Esophagus squamous epithelium (tissue), 5 donors: ENCODE measurements around the gene SMYD3. TPM values are rescaled to one million over a fixed set of nuclear protein-coding genes. Genes with fewer than 3 reads are reported as not detected.
"Not testable (repeated sequence)": the region's sequence is repeated elsewhere in the genome, so short reads cannot be mapped to it uniquely, and the experiment has no call there.

ENCODE experiments used
- DNase-seq: peaks from one replicate; lab custom pipeline; 2025; lab: John Stamatoyannopoulos, UW
- H3K27ac ChIP-seq, 4 donors: fragments of 200-600 bp; sonication (generic); one replicate each; pipeline ENCODE4 v1.5.1; 2016 to 2019; ENCODE audit warnings: mild to moderate bottlenecking in 1 of 4
- H3K27me3 ChIP-seq, 4 donors: fragments of 200-600 bp; sonication (generic); 1 replicate in 3 of 4; 2 replicates in 1 of 4; pipeline versions ENCODE4 v1.5.1 to v1.6.0; 2017 to 2021; ENCODE audit warnings: antibody characterized with exemption in 1 of 4
- H3K36me3 ChIP-seq, 3 donors: fragments of 200-600 bp; sonication (generic); one replicate each; pipeline ENCODE4 v1.5.1; 2016 to 2019
- H3K4me1 ChIP-seq, 3 donors: fragments of 200-600 bp; sonication (generic); one replicate each; pipeline ENCODE4 v1.5.1; 2017 to 2019
- H3K4me3 ChIP-seq, 4 donors: fragments of 200-600 bp; sonication (generic); 1 replicate in 3 of 4; 2 replicates in 1 of 4; pipeline ENCODE4 v1.5.1; 2016 to 2019; ENCODE audit warnings: mild to moderate bottlenecking in 2 of 4, moderate library complexity in 1 of 4
- H3K9me3 ChIP-seq, 3 donors: fragments of 200-600 bp; sonication (generic); one replicate each; pipeline ENCODE4 v1.5.1; 2016 to 2019
- POLR2A ChIP-seq, 4 donors: fragments of 450-650 bp; IDR thresholded peaks; one replicate each; pipeline ENCODE4 v1.6.1; 2017; ENCODE audit warnings: antibody characterized with exemption in 4 of 4, mild to moderate bottlenecking in 4 of 4, moderate library complexity in 3 of 4
- WGBS, 2 donors: methylation state at CpG; one replicate each; pipeline ENCODE4 v1.1.5; 2018; 5-methylcytosine and 5-hydroxymethylcytosine counted together
- intact Hi-C: fragments of 100-400 bp; cut with DNase I; formaldehyde crosslinking; loops from one replicate; pipeline ENCODE4 v1.15.0; 2022
- total RNA-seq, 4 donors: library from RNA; depleted of rRNA; stranded (reverse); fragments of >200 nt; gene quantifications; one replicate each; pipeline ENCODE4 v1.1.0, GENCODE V29; 2016
- TF ChIP-seq, protein P1 (sequence below), 6 experiments: fragments of 450-650 bp in 4 of 6; fragments of 200-600 bp in 2 of 6; sonication (generic) in 2 of 6; IDR thresholded peaks; one replicate each; pipeline ENCODE4 v1.5.1; 2016 to 2019; ENCODE audit warnings: antibody characterized with exemption in 6 of 6, mild to moderate bottlenecking in 4 of 6, moderate library complexity in 4 of 6
- donor health status: DM: yes; HTN: yes; CAD: no.

The SMYD3 gene
- total RNA-seq, 4 donors from 2014 or later = 8.4 to 15.8 (median 11.5) TPM

DNA sequence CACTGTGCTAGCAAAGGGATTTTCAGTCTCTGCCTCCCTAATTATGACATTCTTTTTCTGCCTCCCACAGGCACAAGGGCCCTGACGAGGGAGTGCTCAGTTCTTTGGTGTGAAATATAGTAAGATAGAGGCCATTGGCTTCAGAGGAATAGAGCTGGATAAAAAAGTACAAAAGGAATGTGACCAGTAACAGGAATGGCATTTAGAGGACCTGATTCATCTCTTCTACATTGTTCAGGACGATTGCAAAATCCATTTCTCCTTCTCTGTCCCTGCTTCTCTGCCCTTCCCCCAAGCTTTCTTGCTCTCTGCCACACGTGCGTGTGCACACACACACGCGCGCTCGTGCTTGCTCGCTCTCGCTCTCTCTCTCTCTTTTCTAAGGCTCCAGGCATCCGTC, 684.1 kb downstream of the SMYD3 start:
- 70 to 81% methylated on average over 11 of the region's 11 CpGs for WGBS, 2 donors
- no peak overlapping the region for H3K27ac ChIP-seq

GRCh38 chr1:245818363-245818762, 688.7 kb downstream of the SMYD3 start:
- 91 to 100% methylated on average over 3 to 5 of the region's 6 CpGs for WGBS, 2 donors
- H3K27me3 ChIP-seq, H3K4me3 ChIP-seq, H3K36me3 ChIP-seq, H3K27ac ChIP-seq, intact Hi-C loops, DNase-seq, H3K4me1 ChIP-seq, H3K9me3 ChIP-seq: not testable (repeated sequence)

More for the DNA sequence above, 684.1 kb downstream of the SMYD3 start:
- intact Hi-C loops = no loop called here
- Histone ChIP-seq H3K27me3 (no peaks in the 10 kb centered on the region), H3K9me3 (no peaks in the 10 kb centered on the region), H3K4me1 (no peaks in the 10 kb centered on the region), H3K36me3 (no peaks in the 10 kb centered on the region), H3K4me3 (no peak overlapping the region)
- TF ChIP-seq POLR2A (IDR thresholded peaks at IDR 0.05) = no peak
- TF ChIP-seq, protein P1, sequence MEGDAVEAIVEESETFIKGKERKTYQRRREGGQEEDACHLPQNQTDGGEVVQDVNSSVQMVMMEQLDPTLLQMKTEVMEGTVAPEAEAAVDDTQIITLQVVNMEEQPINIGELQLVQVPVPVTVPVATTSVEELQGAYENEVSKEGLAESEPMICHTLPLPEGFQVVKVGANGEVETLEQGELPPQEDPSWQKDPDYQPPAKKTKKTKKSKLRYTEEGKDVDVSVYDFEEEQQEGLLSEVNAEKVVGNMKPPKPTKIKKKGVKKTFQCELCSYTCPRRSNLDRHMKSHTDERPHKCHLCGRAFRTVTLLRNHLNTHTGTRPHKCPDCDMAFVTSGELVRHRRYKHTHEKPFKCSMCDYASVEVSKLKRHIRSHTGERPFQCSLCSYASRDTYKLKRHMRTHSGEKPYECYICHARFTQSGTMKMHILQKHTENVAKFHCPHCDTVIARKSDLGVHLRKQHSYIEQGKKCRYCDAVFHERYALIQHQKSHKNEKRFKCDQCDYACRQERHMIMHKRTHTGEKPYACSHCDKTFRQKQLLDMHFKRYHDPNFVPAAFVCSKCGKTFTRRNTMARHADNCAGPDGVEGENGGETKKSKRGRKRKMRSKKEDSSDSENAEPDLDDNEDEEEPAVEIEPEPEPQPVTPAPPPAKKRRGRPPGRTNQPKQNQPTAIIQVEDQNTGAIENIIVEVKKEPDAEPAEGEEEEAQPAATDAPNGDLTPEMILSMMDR (IDR thresholded peaks at IDR 0.05) = no peak
- no peak for DNase-seq

GRCh38 chr1:245816496-245816895, 690.6 kb downstream of the SMYD3 start:
- intact Hi-C loops = not testable (repeated sequence)

GRCh38 chr1:245814651-245815050, 692.4 kb downstream of the SMYD3 start:
- intact Hi-C loops = no loop called here
- WGBS, 2 donors = 76 to 81% methylated on average over 10 of the region's 10 CpGs
- no peak for DNase-seq
- TF ChIP-seq POLR2A (IDR thresholded peaks at IDR 0.05) = no peak
- TF ChIP-seq, protein P1 (IDR thresholded peaks at IDR 0.05) = no peak
- Histone ChIP-seq H3K27ac (no peak overlapping the region), H3K4me3 (no peak overlapping the region), H3K27me3 (no peaks in the 10 kb centered on the region), H3K4me1 (no peaks in the 10 kb centered on the region), H3K9me3 (no peaks in the 10 kb centered on the region), H3K36me3 (no peaks in the 10 kb centered on the region)

More at GRCh38 chr1:245816496-245816895, 690.6 kb downstream of the SMYD3 start:
- WGBS, 2 donors = 92 to 93% methylated on average over 21 to 23 of the region's 24 CpGs
- not testable (repeated sequence) for H3K27ac ChIP-seq, H3K27me3 ChIP-seq, DNase-seq, H3K4me3 ChIP-seq, H3K9me3 ChIP-seq, H3K36me3 ChIP-seq, H3K4me1 ChIP-seq

GRCh38 chr1:245812278-245812677, 694.8 kb downstream of the SMYD3 start:
- Histone ChIP-seq H3K36me3 (no peaks in the 10 kb centered on the region), H3K9me3 (no peaks in the 10 kb centered on the region), H3K4me3 (no peak overlapping the region), H3K27ac (no peak overlapping the region), H3K4me1 (no peaks in the 10 kb centered on the region), H3K27me3 (no peaks in the 10 kb centered on the region)
- intact Hi-C loops = no loop called here
- WGBS, 2 donors = 91 to 93% methylated on average over 3 to 4 of the region's 6 CpGs
- DNase-seq = no peak
- TF ChIP-seq POLR2A (IDR thresholded peaks at IDR 0.05) = no peak
- TF ChIP-seq, protein P1 (IDR thresholded peaks at IDR 0.05) = no peak

- H3K4me3 ChIP-seq = no peak overlapping the region
- H3K9me3 ChIP-seq = no peaks in the 10 kb centered on the region
- intact Hi-C loops = no loop called here
- H3K27me3 ChIP-seq = no peaks in the 10 kb centered on the region
- H3K27ac ChIP-seq = no peak overlapping the region
- H3K36me3 ChIP-seq = no peaks in the 10 kb centered on the region
- no peak for TF ChIP-seq POLR2A (IDR thresholded peaks at IDR 0.05)
- H3K4me1 ChIP-seq = no peaks in the 10 kb centered on the region
- WGBS, 2 donors = 57 to 66% methylated on average over 7 of the region's 7 CpGs
- DNase-seq = no peak
Measured at GRCh38 chr1:245810789-245811337, 696.2 kb downstream of the SMYD3 start.
